Bronchial epithelial cell (primary cell): ENCODE results near the gene A4GALT. TPM values are rescaled to one million over a fixed set of nuclear protein-coding genes. Genes with fewer than 3 reads are reported as not detected.
"Not testable (repeated sequence)": the region's sequence is repeated elsewhere in the genome, so short reads cannot be mapped to it uniquely, and the experiment has no call there.

Experiments
- DNase-seq: peaks from one replicate; pipeline ENCODE4 v3.0.0-alpha.2; 2010; ENCODE audit warnings: low read depth
- FAIRE-seq: peaks from 2 replicates; lab custom pipeline; 2011; peaks lifted over from hg19 to GRCh38; lab: Jason Lieb, UNC
- H3K27me3 ChIP-seq: 2 replicates; pipeline ENCODE4 v1.5.1; 2011; ENCODE audit warnings: low read length; ENCODE audit not compliant: control insufficient read depth, insufficient read depth
- H3K36me3 ChIP-seq: 2 replicates; pipeline ENCODE4 v1.5.1; 2011; ENCODE audit warnings: low read length; ENCODE audit not compliant: control insufficient read depth, insufficient read depth
- H3K4me3 ChIP-seq: 2 replicates; pipeline ENCODE4 v1.5.1; 2011; ENCODE audit warnings: mild to moderate bottlenecking, low read depth, low read length, control low read depth
- CTCF ChIP-seq: IDR thresholded peaks from 2 replicates; pipeline ENCODE4 v1.5.1; 2011; ENCODE audit warnings: mild to moderate bottlenecking, moderate library complexity, low read length, control low read depth, inconsistent platforms; ENCODE audit not compliant: insufficient read depth, severe bottlenecking
- total RNA-seq: library from RNA; depleted of rRNA; stranded (reverse); fragments of >200 nt; gene quantifications from 2 replicates; pipeline ENCODE4 v1.2.1, GENCODE V29; 2014

The A4GALT gene
- total RNA-seq, 1 donor from 2014 or later, result 12.4 TPM

GRCh38 chr22:42683578-42684283 lies 36.9 kb downstream of the A4GALT start:
- Histone ChIP-seq H3K4me3 (no peak overlapping the region), H3K36me3 (no peaks in the 10 kb centered on the region), H3K27me3 (no peaks in the 10 kb centered on the region)
- FAIRE-seq, result no peak
- no peak for TF ChIP-seq CTCF
- DNase-seq, result no peak

GRCh38 chr22:42682113-42682851 lies 38.4 kb downstream of the A4GALT start:
- Histone ChIP-seq H3K27me3 (no peaks in the 10 kb centered on the region), H3K36me3 (no peaks in the 10 kb centered on the region), H3K4me3 (no peak overlapping the region)
- DNase-seq (no peak), FAIRE-seq (peak; percentile 58)
- TF ChIP-seq CTCF, result no peak

- TF ChIP-seq CTCF, result no peak
- no peaks in the 10 kb centered on the region for H3K27me3 ChIP-seq
- DNase-seq, result peak; percentile 98
- H3K36me3 ChIP-seq, result no peaks in the 10 kb centered on the region
- peak; percentile 98 for FAIRE-seq
- no peak overlapping the region for H3K4me3 ChIP-seq
Measured at GRCh38 chr22:42680648-42681047, 40.0 kb downstream of the A4GALT start.

- no peak for TF ChIP-seq CTCF
- FAIRE-seq, result no peak
Measured at GRCh38 chr22:42679691-42680090, 41.0 kb downstream of the A4GALT start.

GRCh38 chr22:42678894-42679293 lies 41.8 kb downstream of the A4GALT start:
- TF ChIP-seq CTCF, result no peak
- no peak for FAIRE-seq

More at GRCh38 chr22:42679691-42680090, 41.0 kb downstream of the A4GALT start:
- Histone ChIP-seq H3K27me3 (no peaks in the 10 kb centered on the region), H3K4me3 (no peak overlapping the region), H3K36me3 (no peaks in the 10 kb centered on the region)
- no peak for DNase-seq

GRCh38 chr22:42677936-42678335 lies 42.7 kb downstream of the A4GALT start:
- DNase-seq, H3K36me3 ChIP-seq, H3K4me3 ChIP-seq, H3K27me3 ChIP-seq, FAIRE-seq: not testable (repeated sequence)

More at GRCh38 chr22:42678894-42679293, 41.8 kb downstream of the A4GALT start:
- H3K27me3 ChIP-seq, result no peaks in the 10 kb centered on the region
- H3K36me3 ChIP-seq, result no peaks in the 10 kb centered on the region
- DNase-seq, result no peak
- H3K4me3 ChIP-seq, result no peak overlapping the region
